ENCODE results near the gene RARRES2. TPM values are rescaled to one million over a fixed set of nuclear protein-coding genes. Genes with fewer than 3 reads are reported as not detected.

RARRES2 gene
- polyA plus RNA-seq, 2 of the 4 experiments (the other 2 are of a cell fraction), result not detected

- H3K4me2 ChIP-seq, result no peak overlapping the region
- ChIA-PET POLR2A (no interaction called here), CTCF (interaction anchor here (1.6 kb wide), 1 partner anchor 10 kb away, joined by 3 read pairs; no protein-coding TSS in a partner anchor)
- TF ChIP-seq HMGXB4 (CRISPR knock-in tag; IDR thresholded peaks at IDR 0.05; ENCODE audit: borderline replicate concordance), result no peak
- TF ChIP-seq PBX3 (IDR thresholded peaks at IDR 0.05), result no peak
- TF ChIP-seq E2F6 (IDR thresholded peaks at IDR 0.05; ENCODE audit: borderline replicate concordance, low read depth), result no peak
- no peak for TF ChIP-seq CBX8 (IDR thresholded peaks at IDR 0.05)
- TF ChIP-seq EP300 (IDR thresholded peaks at IDR 0.05), result no peak
- TF ChIP-seq POLR2A (IDR thresholded peaks at IDR 0.05; ENCODE audit: low read length), result no peak
- TF ChIP-seq RAD21 (conservative IDR thresholded peaks at IDR 0.05 in 1 of 2, IDR thresholded peaks at IDR 0.05 in 1 of 2), result no peak
- no peak for TF ChIP-seq TFCP2L1 (CRISPR knock-in tag; IDR thresholded peaks at IDR 0.05)
- no peak for TF ChIP-seq TP53 (CRISPR knock-in tag; IDR thresholded peaks at IDR 0.05)
- no peak for TF ChIP-seq ZSCAN20 (CRISPR knock-in tag; IDR thresholded peaks at IDR 0.05)
- TF ChIP-seq HOXB5 (CRISPR knock-in tag; IDR thresholded peaks at IDR 0.05), result no peak
- no peak for TF ChIP-seq MAFK (IDR thresholded peaks at IDR 0.05; ENCODE audit: partially characterized antibody)
- TF ChIP-seq ZNF302 (CRISPR knock-in tag; IDR thresholded peaks at IDR 0.05), result no peak
- TF ChIP-seq FOSL2 (IDR thresholded peaks at IDR 0.05), result no peak
- TF ChIP-seq FOSL2 (CRISPR knock-in tag; IDR thresholded peaks at IDR 0.05), result no peak
- no peak for TF ChIP-seq CHD4 (IDR thresholded peaks at IDR 0.05; ENCODE audit: borderline replicate concordance)
- no peak for TF ChIP-seq CTCF (IDR thresholded peaks at IDR 0.05)
- TF ChIP-seq CBX2 (IDR thresholded peaks at IDR 0.05; ENCODE audit: borderline replicate concordance, low read depth), result no peak
- no peak for TF ChIP-seq CHD2 (IDR thresholded peaks at IDR 0.05; ENCODE audit: low read length, partially characterized antibody)
- no peak overlapping the region for H3K27ac ChIP-seq
- WGBS (ENCODE audit: missing lambda C conversion rate), result 83% methylated on average over 12 of the region's 12 CpGs
- no peaks in the 10 kb centered on the region for H3K9me3 ChIP-seq
- no peak for FAIRE-seq
- ATAC-seq, result peak in 1 of 2 experiments; percentile 49; a peak in 3 of 6 replicates
- no peak for DNase-seq (ENCODE audit: low read depth in 1 of 2, low spot score in 1 of 2)
- no peaks in the 10 kb centered on the region for H3K4me1 ChIP-seq
- H3K4me3 ChIP-seq, result no peak overlapping the region
Observed at GRCh38 chr7:150324373-150324961, 17.0 kb downstream of the RARRES2 start.

- WGBS (ENCODE audit: missing lambda C conversion rate), result 82% methylated on average over 16 of the region's 16 CpGs
- no peak for TF ChIP-seq MAFK (IDR thresholded peaks at IDR 0.05; ENCODE audit: partially characterized antibody)
- no peak for TF ChIP-seq ZSCAN20 (CRISPR knock-in tag; IDR thresholded peaks at IDR 0.05)
- no peak for TF ChIP-seq TFCP2L1 (CRISPR knock-in tag; IDR thresholded peaks at IDR 0.05)
- TF ChIP-seq CBX8 (IDR thresholded peaks at IDR 0.05), result no peak
- TF ChIP-seq CEBPB (IDR thresholded peaks at IDR 0.05), result no peak
- TF ChIP-seq EHF (CRISPR knock-in tag; IDR thresholded peaks at IDR 0.05), result no peak
- TF ChIP-seq GATA3 (IDR thresholded peaks at IDR 0.05; ENCODE audit: borderline replicate concordance), result no peak
- Histone ChIP-seq H3K4me3 (peak overlapping the region; percentile 35; the same call in 1 of the 3 replicates), H3K9me3 (no peaks in the 10 kb centered on the region), H3K4me1 (no peaks in the 10 kb centered on the region), H3K27ac (no peak overlapping the region; a peak in 1 of 6 replicates), H3K4me2 (peak overlapping the region; percentile 57)
- no peak; a peak in 1 of 6 replicates for ATAC-seq
- DNase-seq (ENCODE audit: low read depth in 1 of 2, low spot score in 1 of 2), result no peak
- ChIA-PET POLR2A (no interaction called here), CTCF (no interaction called here)
- FAIRE-seq, result no peak
Observed at GRCh38 chr7:150323682-150324372, 17.6 kb downstream of the RARRES2 start.

All from A549 (cell line).